Neural cell (in vitro differentiated cells): Measurements from ENCODE around the gene IRF1.

ENCODE experiments used
- EP300 ChIP-seq: fragments of 450-650 bp; conservative IDR thresholded peaks from 2 replicates; pipeline ENCODE4 v1.6.1; 2014; ENCODE audit warnings: antibody characterized with exemption, mild to moderate bottlenecking, moderate library complexity; ENCODE audit not compliant: poor library complexity, severe bottlenecking
- EZH2 ChIP-seq: fragments of 200-600, 300-800 bp; shearing (Covaris generic), sonication (generic); IDR thresholded peaks from 2 replicates; pipeline ENCODE4 v1.6.1; 2014; ENCODE audit warnings: antibody characterized with exemption, low read length, borderline replicate concordance, mild to moderate bottlenecking; ENCODE audit not compliant: insufficient read depth, poor library complexity, severe bottlenecking
- MXI1 ChIP-seq: fragments of 450-650 bp; conservative IDR thresholded peaks from 2 replicates; pipeline ENCODE4 v1.6.1; 2014; ENCODE audit warnings: antibody characterized with exemption, mild to moderate bottlenecking; ENCODE audit not compliant: poor library complexity, severe bottlenecking
- POLR2AphosphoS5 ChIP-seq: IDR thresholded peaks from 2 replicates; pipeline ENCODE4 v1.6.1; 2012
- REST ChIP-seq: IDR thresholded peaks from 2 replicates; pipeline ENCODE4 v1.6.1; 2012; ENCODE audit warnings: borderline replicate concordance
- SMC3 ChIP-seq: fragments of 450-650 bp; conservative IDR thresholded peaks from 2 replicates; pipeline ENCODE4 v1.6.1; 2014; ENCODE audit warnings: antibody characterized with exemption, mild to moderate bottlenecking, moderate library complexity; ENCODE audit not compliant: poor library complexity
- TAF1 ChIP-seq: IDR thresholded peaks from 2 replicates; pipeline ENCODE4 v1.6.1; 2012; ENCODE audit warnings: low read depth
- TF ChIP-seq, protein P1 (sequence below): fragments of 450-650 bp; IDR thresholded peaks from 2 replicates; pipeline ENCODE4 v1.5.1; 2014; ENCODE audit warnings: antibody characterized with exemption, mild to moderate bottlenecking, moderate library complexity; ENCODE audit not compliant: poor library complexity, severe bottlenecking

DNA sequence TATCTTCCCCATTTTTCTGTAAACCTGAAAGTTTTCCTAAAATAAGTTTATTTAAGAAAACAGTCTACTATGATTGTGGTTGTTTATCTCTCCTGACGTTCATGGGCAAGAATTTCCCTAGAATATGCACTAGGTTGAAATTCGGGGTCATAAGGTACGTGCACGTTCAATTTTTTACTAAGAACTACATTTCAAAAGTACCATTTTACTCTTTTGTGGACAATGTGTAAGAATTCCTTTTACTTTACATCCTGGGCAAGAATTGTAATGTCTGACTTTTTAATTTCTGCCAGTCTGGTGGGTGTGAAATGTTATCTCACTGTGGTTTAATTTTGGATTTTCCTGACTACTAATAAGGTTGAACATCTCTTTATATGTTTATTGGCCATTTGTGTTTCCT lies 40.4 kb upstream of the IRF1 start:
- TF ChIP-seq, protein P1, sequence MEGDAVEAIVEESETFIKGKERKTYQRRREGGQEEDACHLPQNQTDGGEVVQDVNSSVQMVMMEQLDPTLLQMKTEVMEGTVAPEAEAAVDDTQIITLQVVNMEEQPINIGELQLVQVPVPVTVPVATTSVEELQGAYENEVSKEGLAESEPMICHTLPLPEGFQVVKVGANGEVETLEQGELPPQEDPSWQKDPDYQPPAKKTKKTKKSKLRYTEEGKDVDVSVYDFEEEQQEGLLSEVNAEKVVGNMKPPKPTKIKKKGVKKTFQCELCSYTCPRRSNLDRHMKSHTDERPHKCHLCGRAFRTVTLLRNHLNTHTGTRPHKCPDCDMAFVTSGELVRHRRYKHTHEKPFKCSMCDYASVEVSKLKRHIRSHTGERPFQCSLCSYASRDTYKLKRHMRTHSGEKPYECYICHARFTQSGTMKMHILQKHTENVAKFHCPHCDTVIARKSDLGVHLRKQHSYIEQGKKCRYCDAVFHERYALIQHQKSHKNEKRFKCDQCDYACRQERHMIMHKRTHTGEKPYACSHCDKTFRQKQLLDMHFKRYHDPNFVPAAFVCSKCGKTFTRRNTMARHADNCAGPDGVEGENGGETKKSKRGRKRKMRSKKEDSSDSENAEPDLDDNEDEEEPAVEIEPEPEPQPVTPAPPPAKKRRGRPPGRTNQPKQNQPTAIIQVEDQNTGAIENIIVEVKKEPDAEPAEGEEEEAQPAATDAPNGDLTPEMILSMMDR, result no peak
- TF ChIP-seq REST (no peak), EZH2 (no peak), EP300 (no peak), SMC3 (no peak), POLR2AphosphoS5 (no peak), TAF1 (no peak), MXI1 (no peak)
